Liver (tissue), 9 donors: ENCODE results near the gene C20orf202. TPM values are rescaled to one million over a fixed set of nuclear protein-coding genes. Genes with fewer than 3 reads are reported as not detected.

ENCODE experiments used
- DNase-seq: peaks from one replicate; pipeline ENCODE4 v3.0.0-alpha.2; 2017; ENCODE audit warnings: low spot score
- H3K27ac ChIP-seq, 2 donors: one replicate each; pipeline ENCODE4 v1.7.0; 2013; ENCODE audit warnings: inconsistent platforms in 2 of 2, low read length in 2 of 2, control low read depth in 1 of 2, low read depth in 1 of 2, mild to moderate bottlenecking in 1 of 2
- H3K27me3 ChIP-seq, 4 donors: one replicate each; pipeline versions ENCODE4 v1.6.1 to v1.7.0; 2013; ENCODE audit warnings: low read length in 3 of 4, inconsistent platforms in 1 of 4, mild to moderate bottlenecking in 1 of 4, moderate library complexity in 1 of 4; ENCODE audit not compliant: control insufficient read depth in 4 of 4, insufficient read depth in 4 of 4
- H3K36me3 ChIP-seq, 4 donors: one replicate each; pipeline versions ENCODE4 v1.6.1 to v1.7.0; 2013; ENCODE audit warnings: low read length in 3 of 4, mild to moderate bottlenecking in 3 of 4, low read depth in 1 of 4, moderate library complexity in 1 of 4; ENCODE audit not compliant: control insufficient read depth in 4 of 4, insufficient read depth in 3 of 4
- H3K4me1 ChIP-seq, 4 donors: one replicate each; pipeline versions ENCODE4 v1.6.1 to v1.7.0; 2013; ENCODE audit warnings: low read length in 3 of 4, mild to moderate bottlenecking in 3 of 4, moderate library complexity in 1 of 4; ENCODE audit not compliant: control insufficient read depth in 4 of 4, insufficient read depth in 4 of 4
- H3K4me3 ChIP-seq, 3 donors: one replicate each; pipeline versions ENCODE4 v1.6.1 to v1.7.0; 2013; ENCODE audit warnings: low read length in 3 of 3, control low read depth in 1 of 3, low read depth in 1 of 3, mild to moderate bottlenecking in 1 of 3
- H3K9ac ChIP-seq, 2 donors: one replicate each; pipeline ENCODE4 v1.7.0; 2013; ENCODE audit warnings: low read length in 2 of 2, mild to moderate bottlenecking in 2 of 2, moderate library complexity in 2 of 2, control low read depth in 1 of 2, low read depth in 1 of 2
- H3K9me3 ChIP-seq, 4 donors: one replicate each; pipeline versions ENCODE4 v1.6.1 to v1.7.0; 2013; ENCODE audit warnings: low read length in 3 of 4; ENCODE audit not compliant: control insufficient read depth in 4 of 4
- CTCF ChIP-seq: fragments of 150-350 bp; IDR thresholded peaks from 2 replicates; pipeline ENCODE4 v1.5.1; 2017; ENCODE audit warnings: improper control_type of control experiment, low read depth, low read length; ENCODE audit not compliant: missing input control
- EGR1 ChIP-seq, 2 donors: IDR thresholded peaks; 2 replicates each; pipeline ENCODE4 v1.6.1; 2016 to 2018; ENCODE audit warnings: antibody characterized with exemption in 2 of 2, low read depth in 2 of 2
- GABPA ChIP-seq, 2 donors: IDR thresholded peaks in 1 of 2; conservative IDR thresholded peaks in 1 of 2; 2 replicates each; pipeline ENCODE4 v1.6.1; 2016; ENCODE audit warnings: antibody characterized with exemption in 2 of 2, mild to moderate bottlenecking in 1 of 2, moderate library complexity in 1 of 2
- HNF4G ChIP-seq: IDR thresholded peaks from 2 replicates; pipeline ENCODE4 v1.6.1; 2016; ENCODE audit warnings: antibody characterized with exemption
- JUND ChIP-seq, 2 donors: IDR thresholded peaks; 2 replicates each; pipeline ENCODE4 v1.6.1; 2016; ENCODE audit warnings: antibody characterized with exemption in 2 of 2
- MAX ChIP-seq: IDR thresholded peaks from 2 replicates; pipeline ENCODE4 v1.6.1; 2016; ENCODE audit warnings: antibody characterized with exemption
- REST ChIP-seq: IDR thresholded peaks from 2 replicates; pipeline ENCODE4 v1.6.1; 2016; ENCODE audit warnings: antibody characterized with exemption, mild to moderate bottlenecking
- SP1 ChIP-seq: IDR thresholded peaks from 2 replicates; pipeline ENCODE4 v1.6.1; 2018; ENCODE audit warnings: antibody characterized with exemption, mild to moderate bottlenecking
- TAF1 ChIP-seq: conservative IDR thresholded peaks from 2 replicates; pipeline ENCODE4 v1.6.1; 2016; ENCODE audit warnings: antibody characterized with exemption, mild to moderate bottlenecking
- YY1 ChIP-seq: IDR thresholded peaks from 2 replicates; pipeline ENCODE4 v1.6.1; 2016; ENCODE audit warnings: antibody characterized with exemption, mild to moderate bottlenecking
- ZBTB33 ChIP-seq: IDR thresholded peaks from 2 replicates; pipeline ENCODE4 v1.6.1; 2016; ENCODE audit warnings: antibody characterized with exemption
- WGBS: extraction: QIAGEN DNeasy Blood & Tissue Kit; methylation state at CpG from one replicate; pipeline ENCODE4 v1.1.7; 2013; 5-methylcytosine and 5-hydroxymethylcytosine counted together
- polyA plus RNA-seq, 2 donors: library from polyadenylated mRNA; stranded (reverse) in 1 of 2; unstranded in 1 of 2; fragments of 200-250 nt in 1 of 2; fragments of >200 nt in 1 of 2; fragmentation: Nextera tagmentation in 1 of 2; extraction: Ambion mirVana in 1 of 2; gene quantifications; one replicate each; pipeline versions ENCODE4 v1.2.1 to v1.2.3, GENCODE V29; 2013 to 2015
- total RNA-seq, 2 donors: library from RNA; depleted of rRNA; stranded (reverse); fragments of >200 nt; gene quantifications; one replicate each; pipeline ENCODE4 v1.2.3, GENCODE V29; 2014
- donor health status: healthy.
- donor health status: healthy.
- donor health status: healthy.
- donor health status: healthy.
- donor health status: healthy.

The C20orf202 gene
- total and polyA plus RNA-seq, 4 donors = 0.07 to 0.42 (median 0.12) TPM

GRCh38 chr20:1195226-1195625 is 8.0 kb upstream of the C20orf202 start:
- no peak overlapping the region for H3K9ac ChIP-seq
- no peaks in the 10 kb centered on the region for H3K9me3 ChIP-seq
- no peaks in the 10 kb centered on the region for H3K36me3 ChIP-seq
- no peak for DNase-seq
- TF ChIP-seq SP1 (no peak), TAF1 (no peak), ZBTB33 (no peak), MAX (no peak), JUND (IDR thresholded peaks at IDR 0.05) (no peak), CTCF (no peak), YY1 (no peak), GABPA (IDR thresholded peaks at IDR 0.05 in 1 of 2, conservative IDR thresholded peaks at IDR 0.05 in 1 of 2) (no peak), REST (no peak), HNF4G (no peak)
- H3K27me3 ChIP-seq = no peaks in the 10 kb centered on the region
- peaks cover 2 to 9% (median 6%) of the 10 kb centered on the region in 4 donors for H3K4me1 ChIP-seq
- 93% methylated on average over 1 of the region's 1 CpG for WGBS
- H3K27ac ChIP-seq = no peak overlapping the region
- H3K4me3 ChIP-seq = no peak overlapping the region

GRCh38 chr20:1196634-1197033 is 6.6 kb upstream of the C20orf202 start:
- no peak overlapping the region for H3K27ac ChIP-seq
- no peak for DNase-seq
- no peak for TF ChIP-seq EGR1 (IDR thresholded peaks at IDR 0.05; ENCODE audit: low read depth in 2 of 2)
- TF ChIP-seq CTCF = no peak
- no peak overlapping the region for H3K4me3 ChIP-seq
- H3K4me1 ChIP-seq = peaks cover 2 to 9% (median 6%) of the 10 kb centered on the region in 4 donors
- H3K9me3 ChIP-seq = no peaks in the 10 kb centered on the region
- no peaks in the 10 kb centered on the region for H3K27me3 ChIP-seq
- H3K9ac ChIP-seq = no peak overlapping the region
- H3K36me3 ChIP-seq = no peaks in the 10 kb centered on the region
- 93% methylated on average over 2 of the region's 2 CpGs for WGBS
